Measurements from ENCODE around the gene BCKDHB. TPM values are rescaled to one million over a fixed set of nuclear protein-coding genes. Genes with fewer than 3 reads are reported as not detected.

The BCKDHB gene
- total RNA-seq, 1 experiment from 2014 or later = 29.7 TPM

GRCh38 chr6:80363501-80364122 lies 257.1 kb downstream of the BCKDHB start:
- Histone ChIP-seq H3K9me3 (peaks cover 11% of the 10 kb centered on the region; the same call in 1 of the 2 replicates), H3K36me3 (ENCODE audit: control insufficient read depth, insufficient read depth, low read length) (no peaks in the 10 kb centered on the region), H3K4me1 (peaks cover 10% of the 10 kb centered on the region; the same call in 1 of the 2 replicates), H3K27me3 (replicated peaks; ENCODE audit: control insufficient read depth, insufficient read depth, low read length) (no peaks in the 10 kb centered on the region), H3K4me3 (ENCODE audit: low read depth, low read length) (no peak overlapping the region)
- Mint-ChIP-seq H3K27ac (ENCODE audit: unreplicated experiment) (no peak overlapping the region), H3K9me3 (ENCODE audit: unreplicated experiment) (peaks cover 31% of the 10 kb centered on the region), H3K27me3 (ENCODE audit: insufficient read depth, unreplicated experiment) (no peaks in the 10 kb centered on the region), H3K36me3 (ENCODE audit: insufficient read depth, unreplicated experiment) (no peaks in the 10 kb centered on the region), H3K4me3 (ENCODE audit: unreplicated experiment) (no peak overlapping the region), H3K4me1 (ENCODE audit: low read depth, unreplicated experiment) (peaks cover 9% of the 10 kb centered on the region)
- TF ChIP-seq CTCF (IDR thresholded peaks at IDR 0.05; ENCODE audit: insufficient read depth in 1 of 2, low read depth in 1 of 2, low read length in 1 of 2, severe bottlenecking in 1 of 2, unreplicated experiment in 1 of 2) = no peak
- intact Hi-C loops (cut with micrococcal nuclease; ENCODE audit: unreplicated experiment) = no loop called here
- POLR2A ChIA-PET = no interaction called here
- no peak for DNase-seq
- CTCF ChIA-PET = no interaction called here
- BruUV-seq (replicated peaks) = no TSS peak

- peaks cover 11% of the 10 kb centered on the region; the same call in 1 of the 2 replicates for H3K9me3 ChIP-seq
- Mint-ChIP-seq H3K27ac (ENCODE audit: unreplicated experiment) (no peak overlapping the region), H3K4me1 (ENCODE audit: low read depth, unreplicated experiment) (peaks cover 9% of the 10 kb centered on the region), H3K27me3 (ENCODE audit: insufficient read depth, unreplicated experiment) (no peaks in the 10 kb centered on the region), H3K36me3 (ENCODE audit: insufficient read depth, unreplicated experiment) (no peaks in the 10 kb centered on the region), H3K4me3 (ENCODE audit: unreplicated experiment) (no peak overlapping the region), H3K9me3 (ENCODE audit: unreplicated experiment) (peaks cover 31% of the 10 kb centered on the region)
- no peaks in the 10 kb centered on the region for H3K27me3 ChIP-seq (replicated peaks; ENCODE audit: control insufficient read depth, insufficient read depth, low read length)
- intact Hi-C loops (cut with micrococcal nuclease; ENCODE audit: unreplicated experiment) = no loop called here
- ChIA-PET CTCF (no interaction called here), POLR2A (no interaction called here)
- BruUV-seq (replicated peaks) = no TSS peak
- no peak overlapping the region for H3K4me3 ChIP-seq (ENCODE audit: low read depth, low read length)
- DNase-seq = no peak
- no peaks in the 10 kb centered on the region for H3K36me3 ChIP-seq (ENCODE audit: control insufficient read depth, insufficient read depth, low read length)
- peaks cover 10% of the 10 kb centered on the region; the same call in 1 of the 2 replicates for H3K4me1 ChIP-seq
- TF ChIP-seq CTCF (IDR thresholded peaks at IDR 0.05; ENCODE audit: insufficient read depth in 1 of 2, low read depth in 1 of 2, low read length in 1 of 2, severe bottlenecking in 1 of 2, unreplicated experiment in 1 of 2) = no peak
Observed at GRCh38 chr6:80364149-80364548, 257.7 kb downstream of the BCKDHB start.

GRCh38 chr6:80366051-80366450 lies 259.6 kb downstream of the BCKDHB start:
- Mint-ChIP-seq H3K36me3 (ENCODE audit: insufficient read depth, unreplicated experiment) (no peaks in the 10 kb centered on the region), H3K9me3 (ENCODE audit: unreplicated experiment) (peaks cover 40% of the 10 kb centered on the region), H3K4me3 (ENCODE audit: unreplicated experiment) (no peak overlapping the region), H3K27ac (ENCODE audit: unreplicated experiment) (no peak overlapping the region), H3K27me3 (ENCODE audit: insufficient read depth, unreplicated experiment) (no peaks in the 10 kb centered on the region), H3K4me1 (ENCODE audit: low read depth, unreplicated experiment) (peaks cover 9% of the 10 kb centered on the region)
- DNase-seq = no peak
- no peak for TF ChIP-seq CTCF (IDR thresholded peaks at IDR 0.05; ENCODE audit: insufficient read depth in 1 of 2, low read depth in 1 of 2, low read length in 1 of 2, severe bottlenecking in 1 of 2, unreplicated experiment in 1 of 2)
- CTCF ChIA-PET = no interaction called here
- intact Hi-C loops (cut with micrococcal nuclease; ENCODE audit: unreplicated experiment) = no loop called here
- H3K9me3 ChIP-seq = peaks cover 11% of the 10 kb centered on the region; the same call in 1 of the 2 replicates
- no TSS peak for BruUV-seq (replicated peaks)
- H3K36me3 ChIP-seq (ENCODE audit: control insufficient read depth, insufficient read depth, low read length) = no peaks in the 10 kb centered on the region
- H3K4me3 ChIP-seq (ENCODE audit: low read depth, low read length) = no peak overlapping the region
- POLR2A ChIA-PET = interaction anchor here (0.6 kb wide), 1 partner anchor 182 kb away, joined by 3 read pairs; no protein-coding TSS in a partner anchor
- no peaks in the 10 kb centered on the region for H3K27me3 ChIP-seq (replicated peaks; ENCODE audit: control insufficient read depth, insufficient read depth, low read length)
- H3K4me1 ChIP-seq = peaks cover 10% of the 10 kb centered on the region; the same call in 1 of the 2 replicates

Data from Caco-2 (cell line).